ENCODE measurements around the gene SYNPO2. TPM values are rescaled to one million over a fixed set of nuclear protein-coding genes. Genes with fewer than 3 reads are reported as not detected.
"Not testable (repeated sequence)": the region's sequence is repeated elsewhere in the genome, so short reads cannot be mapped to it uniquely, and the experiment has no call there.

SYNPO2 gene
- total RNA-seq, 1 donor from 2014 or later: 0.26 TPM

GRCh38 chr4:118865091-118865708 is 23.5 kb upstream of the SYNPO2 start:
- H3K27ac Mint-ChIP-seq: no peak overlapping the region
- intact Hi-C loops (cut with micrococcal nuclease): loop anchor here (1.0 kb wide), 2 partner anchors 29 to 93 kb away; partner anchors contain the start of gene SEC24D
- no peaks in the 10 kb centered on the region for H3K4me1 Mint-ChIP-seq (ENCODE audit: low read depth)
- H3K4me3 Mint-ChIP-seq: no peak overlapping the region
- no peaks in the 10 kb centered on the region for H3K9me3 Mint-ChIP-seq
- peaks cover 14% of the 10 kb centered on the region for H3K27me3 Mint-ChIP-seq (ENCODE audit: insufficient read depth)
- H3K36me3 Mint-ChIP-seq (ENCODE audit: low read depth): no peaks in the 10 kb centered on the region
- no peak for DNase-seq (ENCODE audit: low spot score)

GRCh38 chr4:118866442-118866841 is 22.2 kb upstream of the SYNPO2 start:
- no peak overlapping the region for H3K4me3 Mint-ChIP-seq
- H3K27ac Mint-ChIP-seq: no peak overlapping the region
- H3K4me1 Mint-ChIP-seq (ENCODE audit: low read depth): no peaks in the 10 kb centered on the region
- peaks cover 17% of the 10 kb centered on the region for H3K27me3 Mint-ChIP-seq (ENCODE audit: insufficient read depth)
- H3K36me3 Mint-ChIP-seq (ENCODE audit: low read depth): no peaks in the 10 kb centered on the region
- H3K9me3 Mint-ChIP-seq: no peaks in the 10 kb centered on the region
- intact Hi-C loops (cut with micrococcal nuclease): no loop called here
- no peak for DNase-seq (ENCODE audit: low spot score)

GRCh38 chr4:118867311-118868067 is 21.2 kb upstream of the SYNPO2 start:
- intact Hi-C loops (cut with micrococcal nuclease): no loop called here
- peaks cover 14% of the 10 kb centered on the region for H3K27me3 Mint-ChIP-seq (ENCODE audit: insufficient read depth)

GRCh38 chr4:118869808-118870342 is 18.8 kb upstream of the SYNPO2 start:
- intact Hi-C loops (cut with micrococcal nuclease): no loop called here
- Mint-ChIP-seq H3K9me3 (no peaks in the 10 kb centered on the region), H3K27me3 (ENCODE audit: insufficient read depth) (peaks cover 21% of the 10 kb centered on the region), H3K4me1 (ENCODE audit: low read depth) (no peaks in the 10 kb centered on the region), H3K27ac (no peak overlapping the region), H3K4me3 (no peak overlapping the region), H3K36me3 (ENCODE audit: low read depth) (no peaks in the 10 kb centered on the region)
- no peak for DNase-seq (ENCODE audit: low spot score)

More at GRCh38 chr4:118867311-118868067, 21.2 kb upstream of the SYNPO2 start:
- Mint-ChIP-seq H3K36me3 (ENCODE audit: low read depth) (no peaks in the 10 kb centered on the region), H3K27ac (no peak overlapping the region), H3K4me3 (no peak overlapping the region), H3K4me1 (ENCODE audit: low read depth) (no peaks in the 10 kb centered on the region), H3K9me3 (no peaks in the 10 kb centered on the region)
- DNase-seq (ENCODE audit: low spot score): no peak

GRCh38 chr4:118872181-118872580 is 16.5 kb upstream of the SYNPO2 start:
- Mint-ChIP-seq H3K27me3 (ENCODE audit: insufficient read depth) (peaks cover 14% of the 10 kb centered on the region), H3K4me3 (no peak overlapping the region), H3K36me3 (ENCODE audit: low read depth) (no peaks in the 10 kb centered on the region), H3K27ac (no peak overlapping the region), H3K4me1 (ENCODE audit: low read depth) (no peaks in the 10 kb centered on the region), H3K9me3 (no peaks in the 10 kb centered on the region)
- DNase-seq (ENCODE audit: low spot score): no peak
- intact Hi-C loops (cut with micrococcal nuclease): no loop called here

GRCh38 chr4:118877797-118878196 is 10.9 kb upstream of the SYNPO2 start:
- Mint-ChIP-seq H3K4me3 (no peak overlapping the region), H3K36me3 (ENCODE audit: low read depth) (no peaks in the 10 kb centered on the region), H3K27me3 (ENCODE audit: insufficient read depth) (peaks cover 9% of the 10 kb centered on the region), H3K9me3 (peaks cover 4% of the 10 kb centered on the region), H3K27ac (no peak overlapping the region), H3K4me1 (ENCODE audit: low read depth) (no peaks in the 10 kb centered on the region)
- no peak for DNase-seq (ENCODE audit: low spot score)
- intact Hi-C loops (cut with micrococcal nuclease): no loop called here

- DNase-seq (ENCODE audit: low spot score); intact Hi-C loops (cut with micrococcal nuclease); H3K9me3 Mint-ChIP-seq; H3K27ac Mint-ChIP-seq; H3K4me1 Mint-ChIP-seq (ENCODE audit: low read depth); H3K36me3 Mint-ChIP-seq (ENCODE audit: low read depth); H3K4me3 Mint-ChIP-seq; H3K27me3 Mint-ChIP-seq (ENCODE audit: insufficient read depth): not testable (repeated sequence)
Observed at GRCh38 chr4:118878507-118878906, 10.1 kb upstream of the SYNPO2 start.

- peaks cover 4% of the 10 kb centered on the region for H3K9me3 Mint-ChIP-seq
- no peak overlapping the region for H3K27ac Mint-ChIP-seq
- intact Hi-C loops (cut with micrococcal nuclease): no loop called here
- H3K4me1 Mint-ChIP-seq (ENCODE audit: low read depth): no peaks in the 10 kb centered on the region
- H3K4me3 Mint-ChIP-seq: no peak overlapping the region
- no peaks in the 10 kb centered on the region for H3K36me3 Mint-ChIP-seq (ENCODE audit: low read depth)
- H3K27me3 Mint-ChIP-seq (ENCODE audit: insufficient read depth): peaks cover 3% of the 10 kb centered on the region
- no peak for DNase-seq (ENCODE audit: low spot score)
Observed at GRCh38 chr4:118879409-118879808, 9.2 kb upstream of the SYNPO2 start.

GRCh38 chr4:118881512-118882146 is 7.0 kb upstream of the SYNPO2 start:
- no peak overlapping the region for H3K4me3 Mint-ChIP-seq
- no peaks in the 10 kb centered on the region for H3K4me1 Mint-ChIP-seq (ENCODE audit: low read depth)
- no peaks in the 10 kb centered on the region for H3K36me3 Mint-ChIP-seq (ENCODE audit: low read depth)
- H3K9me3 Mint-ChIP-seq: peaks cover 4% of the 10 kb centered on the region
- intact Hi-C loops (cut with micrococcal nuclease): no loop called here
- DNase-seq (ENCODE audit: low spot score): no peak
- H3K27me3 Mint-ChIP-seq (ENCODE audit: insufficient read depth): peaks cover 13% of the 10 kb centered on the region
- no peak overlapping the region for H3K27ac Mint-ChIP-seq

GRCh38 chr4:118883861-118884260 is 4.8 kb upstream of the SYNPO2 start:
- H3K4me1 Mint-ChIP-seq (ENCODE audit: low read depth): peaks cover 10% of the 10 kb centered on the region
- H3K36me3 Mint-ChIP-seq (ENCODE audit: low read depth): no peaks in the 10 kb centered on the region
- H3K4me3 Mint-ChIP-seq: no peak overlapping the region
- no peak for DNase-seq (ENCODE audit: low spot score)
- intact Hi-C loops (cut with micrococcal nuclease): no loop called here
- H3K27ac Mint-ChIP-seq: no peak overlapping the region
- H3K27me3 Mint-ChIP-seq (ENCODE audit: insufficient read depth): peaks cover 32% of the 10 kb centered on the region
- peaks cover under 1% of the 10 kb centered on the region for H3K9me3 Mint-ChIP-seq

- Mint-ChIP-seq H3K4me1 (ENCODE audit: low read depth) (peaks cover 15% of the 10 kb centered on the region), H3K27ac (no peak overlapping the region), H3K9me3 (no peaks in the 10 kb centered on the region), H3K27me3 (ENCODE audit: insufficient read depth) (peaks cover 39% of the 10 kb centered on the region), H3K4me3 (no peak overlapping the region), H3K36me3 (ENCODE audit: low read depth) (no peaks in the 10 kb centered on the region)
- no peak for DNase-seq (ENCODE audit: low spot score)
- intact Hi-C loops (cut with micrococcal nuclease): no loop called here
Observed at GRCh38 chr4:118884716-118885115, 3.9 kb upstream of the SYNPO2 start.

GRCh38 chr4:118889312-118889691 is 648 bp downstream of the SYNPO2 start:
- Mint-ChIP-seq H3K9me3 (no peaks in the 10 kb centered on the region), H3K27me3 (ENCODE audit: insufficient read depth) (peaks cover 39% of the 10 kb centered on the region), H3K4me1 (ENCODE audit: low read depth) (peaks cover 21% of the 10 kb centered on the region), H3K27ac (no peak overlapping the region), H3K4me3 (peak overlapping the region; percentile 83), H3K36me3 (ENCODE audit: low read depth) (peaks cover 2% of the 10 kb centered on the region)
- no peak for DNase-seq (ENCODE audit: low spot score)
- intact Hi-C loops (cut with micrococcal nuclease): no loop called here

- intact Hi-C loops (cut with micrococcal nuclease): loop anchor here (5.0 kb wide), 1 partner anchor 222 kb away; no protein-coding TSS in a partner anchor
- Mint-ChIP-seq H3K27ac (no peak overlapping the region), H3K27me3 (ENCODE audit: insufficient read depth) (peaks cover 14% of the 10 kb centered on the region), H3K36me3 (ENCODE audit: low read depth) (peaks cover 2% of the 10 kb centered on the region), H3K4me3 (no peak overlapping the region), H3K4me1 (ENCODE audit: low read depth) (peaks cover 9% of the 10 kb centered on the region), H3K9me3 (no peaks in the 10 kb centered on the region)
- DNase-seq (ENCODE audit: low spot score): no peak
Observed at GRCh38 chr4:118894034-118894433, 5.4 kb downstream of the SYNPO2 start.
